WTC11 (cell line): ENCODE results near the gene PMS1. TPM values are rescaled to one million over a fixed set of nuclear protein-coding genes. Genes with fewer than 3 reads are reported as not detected.

Source experiments
- ATAC-seq: fragments of 200-7000 bp; cut with Tn5 transposase; 2 replicates; pipeline ENCODE4 v1.10.0; 2021; ENCODE audit warnings: mild to moderate bottlenecking, moderate library complexity
- CTCF ChIA-PET: fragments of 300-600 bp; sonication (Branson Sonifier 250); formaldehyde crosslinking; loops from one replicate; lab custom pipeline; 2021; ENCODE audit warnings: antibody characterized with exemption; lab: Charles Lee
- POLR2A ChIA-PET: fragments of 350-600 bp; sonication (Branson Sonifier 250); formaldehyde crosslinking; loops from one replicate; lab custom pipeline; 2021; ENCODE audit warnings: antibody characterized with exemption; lab: Charles Lee
- DNase-seq: peaks from one replicate; pipeline ENCODE4 v3.0.0; 2021; ENCODE audit warnings: low spot score
- H3K27ac Mint-ChIP-seq: 2 replicates; pipeline ENCODE4 v1.8.0; 2021; ENCODE audit warnings: mixed read lengths
- H3K27me3 Mint-ChIP-seq: 2 replicates; pipeline ENCODE4 v1.8.0; 2021; ENCODE audit warnings: low read depth, mild to moderate bottlenecking, moderate library complexity, mixed read lengths
- H3K36me3 Mint-ChIP-seq: 2 replicates; pipeline ENCODE4 v1.8.0; 2021; ENCODE audit warnings: mixed read lengths
- H3K4me1 Mint-ChIP-seq: 2 replicates; pipeline ENCODE4 v1.8.0; 2022; ENCODE audit warnings: mixed read lengths
- H3K4me3 Mint-ChIP-seq: 2 replicates; pipeline ENCODE4 v1.8.0; 2021; ENCODE audit warnings: mild to moderate bottlenecking, moderate library complexity, mixed read lengths
- H3K9me3 Mint-ChIP-seq: 2 replicates; pipeline ENCODE4 v1.8.0; 2021; ENCODE audit warnings: mixed read lengths
- ARID4B ChIP-seq: sonication (generic); formaldehyde crosslinking; IDR thresholded peaks from 2 replicates; pipeline ENCODE4 v1.8.0; 2023; ENCODE audit warnings: missing genetic modification reagents, mild to moderate bottlenecking, borderline replicate concordance
- CBFB ChIP-seq: sonication (generic); formaldehyde crosslinking; IDR thresholded peaks from 2 replicates; pipeline ENCODE4 v1.8.1; 2022; ENCODE audit warnings: mild to moderate bottlenecking, low read depth, missing genetic modification reagents
- ERG ChIP-seq: fragments of 250-450 bp; sonication (Bioruptor Pico); IDR thresholded peaks from 2 replicates; pipeline ENCODE4 v1.8.0; 2021; ENCODE audit warnings: mild to moderate bottlenecking
- GTF2I ChIP-seq: fragments of 250-450 bp; sonication (Bioruptor Pico); conservative IDR thresholded peaks from 2 replicates; pipeline ENCODE4 v1.4.0; 2021; ENCODE audit warnings: mild to moderate bottlenecking
- JUN ChIP-seq: sonication (generic); formaldehyde crosslinking; IDR thresholded peaks from 2 replicates; pipeline ENCODE4 v1.8.0; 2023; ENCODE audit warnings: mild to moderate bottlenecking, missing genetic modification reagents
- NFATC4 ChIP-seq: fragments of 250-450 bp; sonication (Bioruptor Pico); IDR thresholded peaks from 2 replicates; pipeline ENCODE4 v1.9.0; 2021; ENCODE audit warnings: mild to moderate bottlenecking
- PREB ChIP-seq: sonication (generic); formaldehyde crosslinking; IDR thresholded peaks from 2 replicates; pipeline ENCODE4 v1.8.1; 2022; ENCODE audit warnings: mild to moderate bottlenecking, missing genetic modification reagents, moderate library complexity, borderline replicate concordance
- RORB ChIP-seq: fragments of 250-450 bp; sonication (Bioruptor Pico); IDR thresholded peaks from 2 replicates; pipeline ENCODE4 v1.9.0; 2021; ENCODE audit warnings: mild to moderate bottlenecking
- SOX15 ChIP-seq: fragments of 250-450 bp; sonication (Bioruptor Pico); IDR thresholded peaks from 2 replicates; pipeline ENCODE4 v1.9.0; 2021; ENCODE audit warnings: mild to moderate bottlenecking
- STAT6 ChIP-seq: sonication (generic); formaldehyde crosslinking; conservative IDR thresholded peaks from 2 replicates; pipeline ENCODE4 v1.8.1; 2023; ENCODE audit warnings: mild to moderate bottlenecking, low read depth, missing genetic modification reagents, moderate library complexity
- USF2 ChIP-seq: sonication (generic); formaldehyde crosslinking; IDR thresholded peaks from 2 replicates; pipeline ENCODE4 v1.8.1; 2023; ENCODE audit warnings: mild to moderate bottlenecking, missing genetic modification reagents, moderate library complexity
- ZBTB21 ChIP-seq: sonication (generic); formaldehyde crosslinking; IDR thresholded peaks from 2 replicates; pipeline ENCODE4 v1.8.1; 2023; ENCODE audit warnings: mild to moderate bottlenecking, missing genetic modification reagents, borderline replicate concordance
- ZSCAN18 ChIP-seq: fragments of 250-450 bp; sonication (Bioruptor Pico); IDR thresholded peaks from 2 replicates; pipeline ENCODE4 v2.1.2; 2022; ENCODE audit warnings: mild to moderate bottlenecking, moderate library complexity
- total RNA-seq: library from RNA; stranded (reverse); gene quantifications from 3 replicates; pipeline ENCODE4 v1.2.3, GENCODE V29; 2021

PMS1 gene
- total RNA-seq, 1 experiment from 2014 or later, result 49.8 TPM

GRCh38 chr2:189829102-189829833 lies 45.0 kb downstream of the PMS1 start (continued):
- no peak for TF ChIP-seq ARID4B
- no peak for TF ChIP-seq RORB (CRISPR knock-in tag)
- TF ChIP-seq USF2 (CRISPR knock-in tag), result no peak
- no peak for TF ChIP-seq JUN
- TF ChIP-seq ZSCAN18 (CRISPR knock-in tag), result no peak

GRCh38 chr2:189830510-189830909 lies 46.3 kb downstream of the PMS1 start:
- H3K4me3 Mint-ChIP-seq, result no peak overlapping the region
- H3K4me1 Mint-ChIP-seq, result peaks cover 20% of the 10 kb centered on the region
- TF ChIP-seq ERG, result no peak
- TF ChIP-seq CBFB (CRISPR knock-in tag), result no peak
- no peak for TF ChIP-seq SOX15 (CRISPR knock-in tag)
- no peak for TF ChIP-seq PREB (CRISPR knock-in tag)
- TF ChIP-seq STAT6, result no peak
- no peak for TF ChIP-seq NFATC4 (CRISPR knock-in tag)
- TF ChIP-seq ZBTB21 (CRISPR knock-in tag), result no peak
- TF ChIP-seq GTF2I (CRISPR knock-in tag), result no peak
- ATAC-seq (no peak), DNase-seq (no peak)
- no peaks in the 10 kb centered on the region for H3K9me3 Mint-ChIP-seq
- peaks cover 2% of the 10 kb centered on the region; the same call in 1 of the 2 replicates for H3K36me3 Mint-ChIP-seq
- ChIA-PET CTCF (no interaction called here), POLR2A (no interaction called here)
- H3K27me3 Mint-ChIP-seq, result no peaks in the 10 kb centered on the region
- peak overlapping the region; percentile 23; the same call in 1 of the 2 replicates for H3K27ac Mint-ChIP-seq
